Neural progenitor cell (in vitro differentiated cells): Measurements from ENCODE around the gene CFAP57. TPM values are rescaled to one million over a fixed set of nuclear protein-coding genes. Genes with fewer than 3 reads are reported as not detected.

ENCODE experiments used
- DNase-seq: peaks from one replicate; pipeline ENCODE4 v3.0.0-alpha.2; 2016; ENCODE audit warnings: low spot score
- H2AFZ ChIP-seq: fragments of 200-600 bp; sonication (generic); replicated peaks from 2 replicates; pipeline ENCODE4 v1.6.1; 2016; ENCODE audit warnings: antibody characterized with exemption
- H3F3A ChIP-seq: fragments of 200-600 bp; sonication (generic); 2 replicates; pipeline ENCODE4 v1.6.1; 2016; ENCODE audit warnings: antibody characterized with exemption, low read depth
- H3K27ac ChIP-seq: fragments of 200-600 bp; sonication (generic); 2 replicates; pipeline ENCODE4 v1.5.1; 2016; ENCODE audit warnings: mild to moderate bottlenecking
- H3K27me3 ChIP-seq: fragments of 200-600 bp; sonication (generic); 2 replicates; pipeline ENCODE4 v1.6.1; 2016; ENCODE audit warnings: mild to moderate bottlenecking, moderate library complexity
- H3K36me3 ChIP-seq: fragments of 200-600 bp; sonication (generic); 2 replicates; pipeline ENCODE4 v1.5.1; 2016
- H3K4me1 ChIP-seq: fragments of 200-600 bp; sonication (generic); 2 replicates; pipeline ENCODE4 v1.6.1; 2016; ENCODE audit warnings: mixed run types
- H3K4me2 ChIP-seq: fragments of 200-600 bp; sonication (generic); 2 replicates; pipeline ENCODE4 v1.6.1; 2016
- H3K4me3 ChIP-seq: fragments of 200-600 bp; sonication (generic); 2 replicates; pipeline ENCODE4 v1.5.1; 2016
- H3K79me2 ChIP-seq: fragments of 200-600 bp; sonication (generic); 2 replicates; pipeline ENCODE4 v1.6.1; 2016; ENCODE audit warnings: low read depth
- H3K9ac ChIP-seq: fragments of 200-600 bp; sonication (generic); 2 replicates; pipeline ENCODE4 v1.6.1; 2016
- H3K9me3 ChIP-seq: fragments of 200-600 bp; sonication (generic); 2 replicates; pipeline ENCODE4 v1.5.1; 2016; ENCODE audit warnings: low read depth
- H4K20me1 ChIP-seq: fragments of 200-600 bp; sonication (generic); 2 replicates; pipeline ENCODE4 v1.6.1; 2016; ENCODE audit warnings: low read depth
- H3K27ac Mint-ChIP-seq: 3 replicates; pipeline ENCODE4 v1.8.0; 2021; ENCODE audit warnings: mixed read lengths
- H3K27me3 Mint-ChIP-seq: 2 replicates; pipeline ENCODE4 v1.8.0; 2022; ENCODE audit warnings: low read depth, mild to moderate bottlenecking, inconsistent platforms, moderate library complexity, mixed read lengths; ENCODE audit not compliant: insufficient read depth
- H3K36me3 Mint-ChIP-seq: 3 replicates; pipeline ENCODE4 v1.8.0; 2021; ENCODE audit warnings: mixed read lengths
- H3K4me1 Mint-ChIP-seq: 3 replicates; pipeline ENCODE4 v1.8.0; 2021; ENCODE audit warnings: mixed read lengths
- H3K4me3 Mint-ChIP-seq: 3 replicates; pipeline ENCODE4 v1.8.0; 2021; ENCODE audit warnings: mild to moderate bottlenecking, moderate library complexity, mixed read lengths
- H3K9me3 Mint-ChIP-seq: 3 replicates; pipeline ENCODE4 v1.8.0; 2020; ENCODE audit warnings: mixed read lengths
- EZH2 ChIP-seq: fragments of 200-600 bp; sonication (generic); IDR thresholded peaks from 2 replicates; pipeline ENCODE4 v1.6.1; 2017; ENCODE audit warnings: antibody characterized with exemption, mild to moderate bottlenecking, moderate library complexity
- EZH2phosphoT487 ChIP-seq: fragments of 200-600 bp; sonication (generic); IDR thresholded peaks from 2 replicates; pipeline ENCODE4 v1.6.1; 2017; ENCODE audit warnings: antibody characterized with exemption
- total RNA-seq: library from RNA; depleted of rRNA; stranded (reverse); fragments of >200 nt; gene quantifications from 2 replicates; pipeline ENCODE4 v1.2.3, GENCODE V29; 2015; ENCODE audit warnings: low replicate concordance
- TF ChIP-seq, protein P1 (sequence below): fragments of 200-600 bp; sonication (generic); IDR thresholded peaks from 2 replicates; pipeline ENCODE4 v1.5.1; 2017; ENCODE audit warnings: antibody characterized with exemption, mild to moderate bottlenecking

CFAP57 gene
- total RNA-seq, 1 donor from 2014 or later, result 0.97 TPM

DNA sequence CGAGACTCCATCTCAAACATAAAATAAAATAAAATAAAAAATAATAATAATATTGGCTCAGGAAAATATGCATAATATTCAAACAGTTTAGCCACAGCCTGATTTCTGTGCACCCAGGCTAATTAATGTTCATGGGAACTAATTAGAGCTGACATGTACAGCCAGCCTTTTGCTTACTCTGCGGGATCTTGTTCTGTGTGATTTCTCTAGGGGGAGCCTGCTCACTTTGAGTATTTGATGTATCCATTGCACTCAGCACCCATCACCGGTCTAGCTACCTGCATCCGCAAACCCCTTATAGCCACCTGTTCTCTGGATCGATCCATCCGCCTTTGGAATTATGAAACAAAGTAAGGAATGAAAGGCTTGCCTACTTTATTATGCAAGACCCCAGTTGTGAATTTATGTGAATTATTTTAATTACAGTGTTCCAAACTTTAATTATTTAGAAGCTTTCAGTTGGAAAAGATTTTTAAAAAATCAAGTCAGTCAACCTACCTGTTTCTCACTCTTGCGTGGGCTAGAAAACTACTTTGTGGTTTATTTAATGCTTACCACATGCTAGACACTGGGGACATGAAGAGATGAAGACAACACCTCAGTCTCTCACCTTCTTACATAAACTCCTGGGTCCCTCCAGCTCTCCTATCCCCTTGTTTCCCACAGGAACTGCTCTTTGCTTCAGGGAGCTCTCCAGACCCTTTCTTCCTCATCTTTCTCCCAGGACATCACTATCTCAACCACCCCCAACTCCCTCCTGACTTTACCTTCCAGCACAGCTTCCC is 25.4 kb downstream of the CFAP57 start:
- H3K4me1 Mint-ChIP-seq, result no peaks in the 10 kb centered on the region
- no peak overlapping the region for H3K4me3 ChIP-seq
- DNase-seq, result no peak

DNA sequence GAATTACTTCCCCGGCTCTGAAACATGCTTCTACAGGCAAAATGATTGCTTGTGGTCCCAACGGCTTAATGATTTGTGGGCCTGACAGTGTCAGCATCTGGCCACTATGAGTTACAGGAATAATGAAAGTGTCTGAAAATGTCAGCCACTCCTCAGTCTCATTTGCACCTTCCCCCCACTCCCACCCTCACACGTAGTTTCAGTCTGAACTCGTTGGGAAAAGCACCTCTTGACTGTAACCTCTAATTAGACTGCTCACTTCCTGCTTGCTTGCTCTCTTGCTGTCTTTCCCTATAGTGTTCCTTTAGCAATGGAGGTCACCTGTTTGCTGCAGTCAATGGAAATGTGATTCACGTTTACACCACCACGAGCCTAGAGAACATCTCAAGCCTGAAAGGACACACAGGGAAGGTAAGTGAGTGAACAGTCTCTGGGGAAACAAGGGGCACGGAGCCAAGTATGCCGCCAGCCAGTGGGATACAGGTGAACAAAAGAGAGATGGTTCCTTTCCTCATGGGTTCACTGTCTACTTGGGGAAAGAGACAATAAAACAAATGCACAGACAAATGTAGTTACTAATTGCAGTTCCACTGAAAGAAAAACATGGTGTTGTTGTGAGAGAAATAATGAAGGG is 27.1 kb downstream of the CFAP57 start:
- H3K4me3 Mint-ChIP-seq, result no peak overlapping the region
- H3K4me1 Mint-ChIP-seq, result no peaks in the 10 kb centered on the region
- H2AFZ ChIP-seq, result no peak overlapping the region

More for the DNA sequence above, 25.4 kb downstream of the CFAP57 start:
- Mint-ChIP-seq H3K4me3 (no peak overlapping the region), H3K36me3 (no peaks in the 10 kb centered on the region), H3K27ac (no peak overlapping the region), H3K9me3 (peaks cover 3% of the 10 kb centered on the region), H3K27me3 (no peaks in the 10 kb centered on the region)
- H3K79me2 ChIP-seq, result no peaks in the 10 kb centered on the region
- H2AFZ ChIP-seq, result no peak overlapping the region
- H3K4me2 ChIP-seq, result no peak overlapping the region
- no peaks in the 10 kb centered on the region for H4K20me1 ChIP-seq
- no peaks in the 10 kb centered on the region for H3K36me3 ChIP-seq
- H3F3A ChIP-seq, result no peaks in the 10 kb centered on the region
- H3K9me3 ChIP-seq, result no peaks in the 10 kb centered on the region
- H3K9ac ChIP-seq, result no peak overlapping the region
- TF ChIP-seq EZH2 (no peak), EZH2phosphoT487 (no peak)
- TF ChIP-seq, protein P1, sequence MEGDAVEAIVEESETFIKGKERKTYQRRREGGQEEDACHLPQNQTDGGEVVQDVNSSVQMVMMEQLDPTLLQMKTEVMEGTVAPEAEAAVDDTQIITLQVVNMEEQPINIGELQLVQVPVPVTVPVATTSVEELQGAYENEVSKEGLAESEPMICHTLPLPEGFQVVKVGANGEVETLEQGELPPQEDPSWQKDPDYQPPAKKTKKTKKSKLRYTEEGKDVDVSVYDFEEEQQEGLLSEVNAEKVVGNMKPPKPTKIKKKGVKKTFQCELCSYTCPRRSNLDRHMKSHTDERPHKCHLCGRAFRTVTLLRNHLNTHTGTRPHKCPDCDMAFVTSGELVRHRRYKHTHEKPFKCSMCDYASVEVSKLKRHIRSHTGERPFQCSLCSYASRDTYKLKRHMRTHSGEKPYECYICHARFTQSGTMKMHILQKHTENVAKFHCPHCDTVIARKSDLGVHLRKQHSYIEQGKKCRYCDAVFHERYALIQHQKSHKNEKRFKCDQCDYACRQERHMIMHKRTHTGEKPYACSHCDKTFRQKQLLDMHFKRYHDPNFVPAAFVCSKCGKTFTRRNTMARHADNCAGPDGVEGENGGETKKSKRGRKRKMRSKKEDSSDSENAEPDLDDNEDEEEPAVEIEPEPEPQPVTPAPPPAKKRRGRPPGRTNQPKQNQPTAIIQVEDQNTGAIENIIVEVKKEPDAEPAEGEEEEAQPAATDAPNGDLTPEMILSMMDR, result no peak
- H3K27ac ChIP-seq, result no peak overlapping the region
- no peaks in the 10 kb centered on the region for H3K4me1 ChIP-seq
- peaks cover 7% of the 10 kb centered on the region for H3K27me3 ChIP-seq

DNA sequence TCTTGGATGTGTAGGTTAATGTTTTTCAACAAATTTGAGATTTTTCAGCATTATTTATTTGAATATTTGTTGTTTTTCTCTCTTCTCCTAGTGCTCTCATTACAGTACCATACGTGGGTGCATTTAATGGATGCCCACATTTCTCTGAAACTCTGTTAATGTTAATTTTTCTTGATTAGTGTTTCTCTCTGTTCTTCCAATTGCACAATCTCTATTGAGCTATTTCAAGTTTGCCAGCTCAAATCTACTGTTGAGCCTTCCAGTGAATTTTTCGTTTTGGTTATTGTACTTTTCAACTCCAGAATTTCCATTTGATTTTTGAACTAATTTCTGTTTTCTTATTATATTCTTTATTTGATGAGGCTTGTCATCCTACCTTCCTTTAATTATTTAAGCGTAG is 31.7 kb downstream of the CFAP57 start:
- Histone ChIP-seq H2AFZ (no peak overlapping the region), H3K4me2 (no peak overlapping the region), H3F3A (no peaks in the 10 kb centered on the region), H3K27ac (no peak overlapping the region), H3K9me3 (no peaks in the 10 kb centered on the region), H3K79me2 (no peaks in the 10 kb centered on the region), H4K20me1 (no peaks in the 10 kb centered on the region), H3K27me3 (peaks cover 2% of the 10 kb centered on the region), H3K4me1 (no peaks in the 10 kb centered on the region), H3K4me3 (no peak overlapping the region), H3K9ac (no peak overlapping the region), H3K36me3 (no peaks in the 10 kb centered on the region)
- H3K4me1 Mint-ChIP-seq, result peaks cover 8% of the 10 kb centered on the region
- H3K36me3 Mint-ChIP-seq, result peaks cover 2% of the 10 kb centered on the region
- DNase-seq, result no peak
- no peak overlapping the region for H3K4me3 Mint-ChIP-seq
- no peak for TF ChIP-seq EZH2
- TF ChIP-seq EZH2phosphoT487, result no peak
- H3K27ac Mint-ChIP-seq, result no peak overlapping the region
- H3K9me3 Mint-ChIP-seq, result peaks cover 8% of the 10 kb centered on the region
- H3K27me3 Mint-ChIP-seq, result no peaks in the 10 kb centered on the region

More for the DNA sequence above, 27.1 kb downstream of the CFAP57 start:
- H4K20me1 ChIP-seq, result no peaks in the 10 kb centered on the region
- TF ChIP-seq EZH2phosphoT487 (no peak), EZH2 (no peak)
- TF ChIP-seq, protein P1, result no peak
- H3K27ac ChIP-seq, result no peak overlapping the region
- no peaks in the 10 kb centered on the region for H3K79me2 ChIP-seq
- H3K9ac ChIP-seq, result no peak overlapping the region
- Mint-ChIP-seq H3K9me3 (peaks cover 8% of the 10 kb centered on the region), H3K27ac (no peak overlapping the region), H3K36me3 (peaks cover under 1% of the 10 kb centered on the region), H3K27me3 (no peaks in the 10 kb centered on the region)
- H3K27me3 ChIP-seq, result peaks cover 7% of the 10 kb centered on the region
- H3K9me3 ChIP-seq, result no peaks in the 10 kb centered on the region
- H3F3A ChIP-seq, result no peaks in the 10 kb centered on the region
- H3K4me1 ChIP-seq, result no peaks in the 10 kb centered on the region
- H3K4me3 ChIP-seq, result no peak overlapping the region
- DNase-seq, result no peak
- no peak overlapping the region for H3K4me2 ChIP-seq
- no peaks in the 10 kb centered on the region for H3K36me3 ChIP-seq

DNA sequence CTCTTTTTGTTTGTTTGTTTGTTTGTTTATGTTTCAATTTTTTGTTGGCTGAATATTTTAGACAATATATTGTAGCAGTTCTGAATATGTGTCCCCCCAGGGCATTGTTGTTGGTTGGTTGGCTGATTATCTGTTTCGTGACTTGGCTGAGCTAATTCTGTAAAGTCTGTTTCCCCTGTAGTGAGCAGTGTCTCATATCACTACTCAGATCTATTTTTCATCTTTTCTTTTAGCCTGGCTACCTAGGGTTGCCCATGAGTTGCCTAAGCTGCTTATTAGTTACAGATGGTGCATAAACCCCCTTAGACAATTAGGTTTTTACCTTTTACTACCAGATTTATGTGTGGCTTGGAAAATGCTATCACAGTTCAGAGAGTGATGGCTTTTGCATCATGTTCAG is 32.3 kb downstream of the CFAP57 start:
- Mint-ChIP-seq H3K4me1 (peaks cover 8% of the 10 kb centered on the region), H3K36me3 (peaks cover 2% of the 10 kb centered on the region), H3K4me3 (no peak overlapping the region), H3K27ac (no peak overlapping the region), H3K27me3 (no peaks in the 10 kb centered on the region), H3K9me3 (peaks cover 8% of the 10 kb centered on the region)
- H3K4me3 ChIP-seq, result no peak overlapping the region
- DNase-seq, result no peak
- H2AFZ ChIP-seq, result no peak overlapping the region
- H3K9ac ChIP-seq, result no peak overlapping the region
- no peaks in the 10 kb centered on the region for H3K27me3 ChIP-seq
- no peaks in the 10 kb centered on the region for H3F3A ChIP-seq
- H3K36me3 ChIP-seq, result no peaks in the 10 kb centered on the region
- H3K27ac ChIP-seq, result no peak overlapping the region
- no peak overlapping the region for H3K4me2 ChIP-seq
- no peaks in the 10 kb centered on the region for H3K79me2 ChIP-seq
- H3K4me1 ChIP-seq, result no peaks in the 10 kb centered on the region
- no peaks in the 10 kb centered on the region for H3K9me3 ChIP-seq
- no peak for TF ChIP-seq EZH2
- TF ChIP-seq, protein P1, result no peak
- TF ChIP-seq EZH2phosphoT487, result no peak
- no peaks in the 10 kb centered on the region for H4K20me1 ChIP-seq
